DMS53 treated with DMSO at 0.1 percent for 48 hours (cell line): ENCODE measurements around the gene TSPEAR.
"Not testable (repeated sequence)": the region's sequence is repeated elsewhere in the genome, so short reads cannot be mapped to it uniquely, and the experiment has no call there.

ENCODE experiments used
- DNase-seq: peaks from one replicate; lab custom pipeline; 2025; ENCODE audit not compliant: unreplicated experiment; lab: John Stamatoyannopoulos, UW

The TSPEAR gene

GRCh38 chr21:44612669-44613229 lies 98.6 kb downstream of the TSPEAR start:
- DNase-seq: no peak

- DNase-seq: no peak
These were observed 99.3 kb downstream of the TSPEAR start, which contains the start of gene KRTAP10-8 for GRCh38 chr21:44612029-44612486. Gene KRTAP10-8, plus strand, starts transcription at chr21:44612079. Its CDS starts 22 bp downstream, at chr21:44612101.

- no peak for DNase-seq
These were observed 99.8 kb downstream of the TSPEAR start for GRCh38 chr21:44611551-44611950.

DNA sequence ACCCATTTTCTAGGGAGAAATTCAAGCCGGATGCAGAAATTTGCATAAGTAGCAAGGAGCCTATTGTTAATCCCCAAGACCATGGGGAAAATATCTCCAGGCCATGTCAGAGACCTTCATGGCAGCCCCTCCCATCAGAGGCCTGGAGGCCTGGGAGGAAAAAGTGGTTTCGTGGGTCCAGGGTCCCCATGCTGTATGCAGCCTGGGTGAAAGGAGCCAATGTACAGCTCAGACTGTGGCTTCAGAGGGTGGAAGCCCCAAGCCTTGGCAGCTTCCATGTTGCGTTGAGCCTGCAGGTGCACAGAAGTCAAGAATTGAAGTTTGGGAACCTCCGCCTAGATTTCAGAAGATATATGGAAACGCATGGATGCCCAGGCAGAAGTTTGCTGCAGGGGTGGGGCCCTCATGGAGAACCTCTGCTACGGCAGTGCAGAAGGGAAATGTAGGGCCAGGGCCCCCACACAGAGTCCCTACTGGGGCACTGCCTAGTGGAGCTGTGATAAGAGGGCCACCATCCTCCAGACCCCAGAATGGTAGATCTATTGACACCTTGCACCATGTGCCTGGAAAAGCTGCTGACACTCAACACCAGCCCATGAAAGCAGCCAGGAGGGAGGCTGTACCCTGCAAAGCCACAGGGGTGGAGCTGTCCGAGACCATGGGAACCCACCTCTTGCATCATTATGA lies 101.1 kb downstream of the TSPEAR start:
- not testable (repeated sequence) for DNase-seq

DNA sequence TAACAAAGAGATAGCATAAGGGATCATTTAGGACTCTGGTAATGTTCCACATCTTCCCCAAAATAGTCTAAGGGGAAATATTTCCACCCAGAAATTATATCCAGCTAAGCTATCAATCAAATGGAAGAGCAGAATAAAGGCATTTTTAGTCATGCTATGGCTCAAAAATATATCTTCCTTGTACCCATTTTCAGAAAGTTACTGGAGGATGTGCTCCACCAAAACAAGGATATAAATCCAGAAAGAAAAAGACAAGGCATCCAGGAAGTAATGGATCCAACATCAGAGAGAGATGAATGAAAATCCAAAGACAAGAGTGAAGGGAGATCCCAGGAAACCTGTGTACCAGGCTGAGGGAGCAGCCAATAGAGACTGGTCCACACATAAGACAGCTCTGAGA lies 102.2 kb downstream of the TSPEAR start:
- no peak for DNase-seq

DNA sequence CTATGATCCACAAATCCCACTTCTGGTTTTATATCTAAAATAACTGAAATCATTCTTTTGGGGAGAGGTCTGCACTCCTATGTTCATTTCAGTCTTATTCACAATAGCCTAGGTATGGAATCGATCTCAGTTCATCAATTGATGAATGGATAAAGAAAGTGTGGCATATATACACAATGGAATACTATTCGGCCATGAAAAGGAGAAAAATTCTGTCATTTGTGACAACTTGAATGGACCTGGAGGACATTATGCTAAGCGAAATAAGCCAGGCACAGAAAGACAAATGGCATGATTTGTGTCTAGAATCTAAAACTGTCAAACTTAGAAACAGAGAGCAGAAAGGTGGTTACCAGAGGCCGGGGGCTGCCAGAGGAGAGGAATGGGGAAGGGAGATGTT lies 104.9 kb downstream of the TSPEAR start:
- DNase-seq: no peak

- DNase-seq: no peak
These were observed 107.5 kb downstream of the TSPEAR start for GRCh38 chr21:44603911-44604310.

GRCh38 chr21:44603109-44603875 lies 108.1 kb downstream of the TSPEAR start:
- no peak for DNase-seq

- no peak for DNase-seq
These were observed 108.9 kb downstream of the TSPEAR start for GRCh38 chr21:44602463-44602850.

GRCh38 chr21:44601596-44602462 lies 109.5 kb downstream of the TSPEAR start:
- no peak for DNase-seq

DNA sequence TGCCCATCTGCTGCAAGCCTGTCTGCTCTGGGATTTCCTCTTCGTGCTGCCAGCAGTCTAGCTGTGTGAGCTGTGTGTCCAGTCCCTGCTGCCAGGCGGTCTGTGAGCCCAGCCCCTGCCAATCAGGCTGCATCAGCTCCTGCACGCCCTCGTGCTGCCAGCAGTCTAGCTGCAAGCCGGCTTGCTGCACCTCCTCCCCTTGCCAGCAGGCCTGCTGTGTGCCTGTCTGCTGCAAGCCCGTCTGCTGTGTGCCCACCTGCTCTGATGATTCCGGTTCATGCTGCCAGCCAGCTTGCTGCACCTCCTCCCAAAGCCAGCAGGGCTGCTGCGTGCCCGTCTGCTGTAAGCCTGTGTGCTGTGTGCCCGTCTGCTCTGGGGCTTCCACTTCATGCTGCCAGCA lies 110.3 kb downstream of the TSPEAR start:
- not testable (repeated sequence) for DNase-seq

DNA sequence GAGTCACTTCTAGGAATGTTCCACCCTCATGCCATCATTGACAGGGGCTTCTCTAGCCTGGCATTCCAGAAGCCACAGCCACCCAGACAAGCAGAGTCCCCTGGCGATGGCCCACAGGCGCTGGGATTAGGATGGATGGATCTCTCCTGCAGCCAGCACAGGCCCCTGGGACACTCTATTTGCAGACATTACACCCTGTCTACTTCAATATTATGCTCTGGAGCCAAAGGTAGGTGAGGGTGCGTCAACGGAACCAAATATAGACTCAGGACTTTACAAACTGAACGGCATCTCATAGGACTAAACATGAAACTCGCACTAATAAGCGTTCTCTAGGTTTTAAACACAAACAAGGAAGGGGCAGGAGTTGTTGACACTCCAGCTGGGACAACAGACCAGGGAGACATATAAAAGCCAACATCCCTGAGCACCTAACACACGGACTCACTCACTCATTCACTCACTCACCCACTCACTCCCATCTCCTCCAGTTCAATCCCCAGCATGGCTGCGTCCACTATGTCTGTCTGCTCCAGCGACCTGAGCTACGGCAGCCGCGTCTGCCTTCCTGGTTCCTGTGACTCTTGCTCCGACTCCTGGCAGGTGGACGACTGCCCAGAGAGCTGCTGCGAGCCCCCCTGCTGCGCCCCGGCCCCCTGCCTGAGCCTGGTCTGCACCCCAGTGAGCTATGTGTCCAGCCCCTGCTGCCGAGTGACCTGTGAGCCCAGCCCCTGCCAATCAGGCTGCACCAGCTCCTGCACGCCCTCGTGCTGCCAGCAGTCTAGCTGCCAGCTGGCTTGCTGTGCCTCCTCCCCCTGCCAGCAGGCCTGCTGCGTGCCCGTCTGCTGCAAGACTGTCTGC lies 111.0 kb downstream of the TSPEAR start, which contains the start of gene KRTAP10-7:
TSS of gene KRTAP10-7 (plus strand) at position 480 of the 861 bp plus-strand sequence. CDS start at position 505, 25 bp downstream.
- not testable (repeated sequence) for DNase-seq

GRCh38 chr21:44599264-44600029 lies 111.9 kb downstream of the TSPEAR start:
- DNase-seq: no peak

- DNase-seq: no peak
These were observed 113.3 kb downstream of the TSPEAR start for GRCh38 chr21:44598061-44598460.

GRCh38 chr21:44596068-44596725 lies 115.2 kb downstream of the TSPEAR start:
- DNase-seq: no peak

DNA sequence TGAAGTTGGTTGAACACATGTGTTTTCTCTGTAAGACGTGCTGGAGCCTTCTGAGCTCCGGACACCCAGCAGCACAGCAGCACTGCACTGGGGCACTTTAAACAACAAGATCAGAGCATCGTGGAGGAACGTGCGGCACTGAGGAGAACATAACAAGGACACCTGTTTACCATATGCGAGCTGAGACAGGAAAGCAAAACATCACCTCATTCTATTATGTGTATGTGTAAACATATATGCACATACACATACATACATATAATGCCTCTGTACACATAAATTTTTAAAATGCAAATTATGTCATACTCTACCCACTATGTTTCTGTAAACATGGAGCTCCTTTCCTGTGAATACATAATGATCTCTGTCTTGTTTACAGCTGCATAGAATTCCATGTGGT lies 115.8 kb downstream of the TSPEAR start:
- no peak for DNase-seq

- no peak for DNase-seq
These were observed 116.9 kb downstream of the TSPEAR start for GRCh38 chr21:44594406-44594916.

GRCh38 chr21:44593598-44594405 lies 117.6 kb downstream of the TSPEAR start:
- DNase-seq: no peak
